HepG2 (cell line): ENCODE results near the gene TMEM127. TPM values are rescaled to one million over a fixed set of nuclear protein-coding genes. Genes with fewer than 3 reads are reported as not detected.

Experiments used
- ARNT ChIP-seq: fragments of 450-650 bp; IDR thresholded peaks from 2 replicates; pipeline ENCODE4 v1.6.1; 2017
- ATF1 ChIP-seq: IDR thresholded peaks from 2 replicates; pipeline ENCODE4 v1.6.1; 2016; ENCODE audit warnings: mild to moderate bottlenecking, control low read depth
- CREM ChIP-seq, 2 experiments: sonication (generic) in 1 of 2; formaldehyde crosslinking in 1 of 2; IDR thresholded peaks; 2 replicates each; pipeline versions ENCODE4 v1.4.0 to v1.6.1; 2016 to 2020; ENCODE audit warnings: antibody characterized with exemption in 1 of 2, mild to moderate bottlenecking in 1 of 2, missing genetic modification reagents in 1 of 2
- MTF2 ChIP-seq: sonication (generic); formaldehyde crosslinking; IDR thresholded peaks from 2 replicates; pipeline ENCODE4 v1.5.0; 2020; ENCODE audit warnings: missing genetic modification reagents, borderline replicate concordance
- NBN ChIP-seq: fragments of 450-650 bp; conservative IDR thresholded peaks from 2 replicates; pipeline ENCODE4 v1.6.1; 2017
- PITX1 ChIP-seq: sonication (generic); formaldehyde crosslinking; IDR thresholded peaks from 2 replicates; pipeline ENCODE4 v1.5.1; 2020; ENCODE audit warnings: mild to moderate bottlenecking, missing genetic modification reagents
- PPARG ChIP-seq: conservative IDR thresholded peaks from 2 replicates; pipeline ENCODE4 v1.6.1; 2016; ENCODE audit warnings: missing biosample characterization, missing genetic modification reagents
- RARA ChIP-seq: IDR thresholded peaks from 2 replicates; pipeline ENCODE4 v1.6.1; 2016; ENCODE audit warnings: missing genetic modification reagents, missing compliant biosample characterization
- RNF2 ChIP-seq: fragments of 450-650 bp; conservative IDR thresholded peaks from 2 replicates; pipeline ENCODE4 v1.6.1; 2016; ENCODE audit warnings: low read depth
- SYNCRIP ChIP-seq: fragments of 200-400 bp; formaldehyde crosslinking; IDR thresholded peaks from 2 replicates; pipeline ENCODE4 v1.6.1; 2018; ENCODE audit warnings: mild to moderate bottlenecking, low read depth, low read length; ENCODE audit not compliant: insufficient read depth
- TSC22D2 ChIP-seq: sonication (generic); formaldehyde crosslinking; IDR thresholded peaks from 2 replicates; pipeline ENCODE4 v1.5.1; 2020; ENCODE audit warnings: missing genetic modification reagents, mild to moderate bottlenecking, borderline replicate concordance
- XBP1 ChIP-seq: sonication (generic); formaldehyde crosslinking; IDR thresholded peaks from 2 replicates; pipeline ENCODE4 v1.5.0; 2020; ENCODE audit warnings: missing genetic modification reagents
- ZFP90 ChIP-seq: sonication (generic); formaldehyde crosslinking; IDR thresholded peaks from 2 replicates; pipeline ENCODE4 v1.8.0; 2022; ENCODE audit warnings: missing genetic modification reagents, mild to moderate bottlenecking, inconsistent platforms, borderline replicate concordance
- ZNF12 ChIP-seq: sonication (generic); formaldehyde crosslinking; IDR thresholded peaks from 2 replicates; pipeline ENCODE4 v1.5.0; 2020; ENCODE audit warnings: missing genetic modification reagents
- ZNF143 ChIP-seq: sonication (generic); formaldehyde crosslinking; IDR thresholded peaks from 2 replicates; pipeline ENCODE4 v1.4.0; 2020; ENCODE audit warnings: missing genetic modification reagents
- ZNF232 ChIP-seq: sonication (generic); formaldehyde crosslinking; IDR thresholded peaks from 2 replicates; pipeline ENCODE4 v1.4.0; 2020; ENCODE audit warnings: missing genetic modification reagents, borderline replicate concordance
- ZNF263 ChIP-seq: sonication (generic); formaldehyde crosslinking; IDR thresholded peaks from 2 replicates; pipeline ENCODE4 v1.4.0; 2020; ENCODE audit warnings: missing genetic modification reagents
- ZNF383 ChIP-seq: sonication (generic); formaldehyde crosslinking; IDR thresholded peaks from 2 replicates; pipeline ENCODE4 v1.4.0; 2020; ENCODE audit warnings: missing genetic modification reagents, mild to moderate bottlenecking, borderline replicate concordance
- ZNF563 ChIP-seq: sonication (generic); formaldehyde crosslinking; IDR thresholded peaks from 2 replicates; pipeline ENCODE4 v1.8.0; 2022; ENCODE audit warnings: mild to moderate bottlenecking, moderate library complexity, missing genetic modification reagents
- ZNF850 ChIP-seq: sonication (generic); formaldehyde crosslinking; conservative IDR thresholded peaks from 2 replicates; pipeline ENCODE4 v1.9.0; 2021; ENCODE audit warnings: mild to moderate bottlenecking, missing genetic modification reagents
- ZSCAN22 ChIP-seq: sonication (generic); formaldehyde crosslinking; IDR thresholded peaks from 2 replicates; pipeline ENCODE4 v1.4.0; 2020; ENCODE audit warnings: mild to moderate bottlenecking, missing genetic modification reagents
- polyA plus RNA-seq, 8 experiments: library from polyadenylated mRNA; depleted of rRNA in 3 of 8; stranded (reverse) in 7 of 8; unstranded in 1 of 8; fragments of >200 nt; fragmentation: Illumina TruSeq in 4 of 8; extraction: Trizol in 4 of 8; gene quantifications; 2 replicates each; pipeline versions ENCODE4 v1.2.1 to v1.2.3, GENCODE V29; 2011 to 2016; ENCODE audit warnings: low read depth in 4 of 8, missing spikeins in 1 of 8, mixed read lengths in 1 of 8; ENCODE audit not compliant: insufficient read depth in 1 of 8
- total RNA-seq, 5 experiments: library from RNA; depleted of rRNA; stranded (reverse); fragments of >200 nt; fragmentation: Illumina TruSeq; extraction: Trizol; gene quantifications; 2 replicates each; pipeline ENCODE4 v1.2.3, GENCODE V29; 2016; ENCODE audit warnings: low read depth in 1 of 5
- TF ChIP-seq, protein P1 (sequence below): sonication (generic); formaldehyde crosslinking; IDR thresholded peaks from 2 replicates; pipeline ENCODE4 v1.4.0; 2020; ENCODE audit warnings: missing genetic modification reagents
- TF ChIP-seq, protein P2 (sequence below): sonication (generic); formaldehyde crosslinking; IDR thresholded peaks from 2 replicates; pipeline ENCODE4 v1.5.0; 2020; ENCODE audit warnings: mild to moderate bottlenecking, low read depth, missing genetic modification reagents, borderline replicate concordance
- TF ChIP-seq, protein P3 (sequence below): sonication (generic); formaldehyde crosslinking; IDR thresholded peaks from 2 replicates; pipeline ENCODE4 v1.5.0; 2020; ENCODE audit warnings: mild to moderate bottlenecking, missing genetic modification reagents
- TF ChIP-seq, protein P4 (sequence below): sonication (generic); formaldehyde crosslinking; IDR thresholded peaks from 2 replicates; pipeline ENCODE4 v1.5.1; 2020; ENCODE audit warnings: missing genetic modification reagents, mild to moderate bottlenecking, borderline replicate concordance

Gene TMEM127
- total and polyA plus RNA-seq, 2 of the 13 experiments (the other 11 are each of a cell fraction or from before 2014, with no cell fraction given) = 21.5 to 33.9 TPM

DNA sequence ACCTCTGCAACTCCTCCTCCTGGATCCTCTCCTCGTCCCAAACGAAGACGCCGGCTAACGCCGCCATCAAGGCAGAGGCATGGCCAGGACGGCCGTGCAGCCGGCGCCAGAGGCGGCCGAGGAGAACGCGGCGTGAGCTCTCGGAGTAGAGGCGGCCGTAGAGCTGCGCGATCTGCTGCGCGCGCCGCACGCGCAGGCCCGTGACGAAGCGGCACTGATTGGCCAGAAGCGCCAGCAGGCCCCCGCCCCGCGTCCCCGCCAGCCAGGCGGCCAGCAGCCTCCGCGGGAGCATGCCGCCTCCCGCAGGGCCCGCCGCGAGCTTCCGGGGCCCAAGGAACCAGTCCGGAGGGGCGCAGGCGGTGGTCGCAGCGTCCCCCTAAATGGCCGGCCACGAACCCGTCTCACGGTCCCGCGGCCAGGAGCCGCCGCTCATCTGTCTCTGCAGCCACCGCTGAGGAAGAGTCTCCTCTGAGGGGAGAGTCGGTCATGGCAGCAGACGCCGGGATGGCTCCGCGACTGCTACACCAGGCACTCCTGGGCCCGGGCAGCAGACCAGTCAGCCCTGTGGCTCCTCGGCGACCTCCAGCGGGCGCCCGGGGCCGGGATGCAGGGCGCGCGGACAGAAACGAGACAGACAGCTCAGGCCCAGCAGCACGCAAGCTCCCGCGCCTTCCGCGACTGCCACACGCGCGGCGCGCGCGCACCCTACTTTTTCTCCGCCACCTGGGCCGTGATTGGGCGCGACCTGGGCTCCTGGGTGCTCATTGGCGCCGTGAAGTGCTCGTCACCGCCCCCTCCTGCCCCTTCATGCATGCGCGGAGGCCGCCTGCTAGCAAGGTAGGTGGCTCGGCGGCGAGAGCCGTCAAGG is 57.4 kb downstream of the TMEM127 start, which contains the start of gene STARD7 (continued):
- TF ChIP-seq, protein P1, sequence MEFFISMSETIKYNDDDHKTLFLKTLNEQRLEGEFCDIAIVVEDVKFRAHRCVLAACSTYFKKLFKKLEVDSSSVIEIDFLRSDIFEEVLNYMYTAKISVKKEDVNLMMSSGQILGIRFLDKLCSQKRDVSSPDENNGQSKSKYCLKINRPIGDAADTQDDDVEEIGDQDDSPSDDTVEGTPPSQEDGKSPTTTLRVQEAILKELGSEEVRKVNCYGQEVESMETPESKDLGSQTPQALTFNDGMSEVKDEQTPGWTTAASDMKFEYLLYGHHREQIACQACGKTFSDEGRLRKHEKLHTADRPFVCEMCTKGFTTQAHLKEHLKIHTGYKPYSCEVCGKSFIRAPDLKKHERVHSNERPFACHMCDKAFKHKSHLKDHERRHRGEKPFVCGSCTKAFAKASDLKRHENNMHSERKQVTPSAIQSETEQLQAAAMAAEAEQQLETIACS (CRISPR knock-in tag) = peak; percentile 94
- TF ChIP-seq XBP1 (CRISPR knock-in tag) (no peak), CREM (IDR thresholded peaks at IDR 0.05) (peak; percentile 65; the same call in 1 of the 2 replicates), CREM (CRISPR knock-in tag; IDR thresholded peaks at IDR 0.05) (no peak), ZNF263 (no peak), ZSCAN22 (CRISPR knock-in tag) (peak; percentile 79; the same call in 1 of the 2 replicates), ZNF383 (CRISPR knock-in tag) (no peak; the same call in none of the 2 replicates), ZNF563 (CRISPR knock-in tag) (peak; percentile 97), MTF2 (CRISPR knock-in tag) (peak; percentile 98), TSC22D2 (CRISPR knock-in tag) (peak; percentile 23; the same call in 1 of the 2 replicates), RNF2 (peak; percentile 61), ZNF850 (CRISPR knock-in tag) (no peak), ZNF232 (CRISPR knock-in tag) (peak; percentile 74; the same call in 1 of the 2 replicates), SYNCRIP (no peak), ZFP90 (0 out of 2 replicates have a peak, but pooled peaks have one; percentile 31), RARA (no peak), NBN (no peak), ATF1 (CRISPR knock-in tag) (peak; percentile 65), PPARG (CRISPR knock-in tag) (peak; percentile 8; the same call in 1 of the 2 replicates), ZNF143 (CRISPR knock-in tag) (no peak; the same call in 1 of the 2 replicates), ZNF12 (CRISPR knock-in tag) (peak; percentile 56; the same call in 1 of the 2 replicates), ARNT (no peak), PITX1 (CRISPR knock-in tag) (peak; percentile 64; the same call in 1 of the 2 replicates)
- TF ChIP-seq, protein P2, sequence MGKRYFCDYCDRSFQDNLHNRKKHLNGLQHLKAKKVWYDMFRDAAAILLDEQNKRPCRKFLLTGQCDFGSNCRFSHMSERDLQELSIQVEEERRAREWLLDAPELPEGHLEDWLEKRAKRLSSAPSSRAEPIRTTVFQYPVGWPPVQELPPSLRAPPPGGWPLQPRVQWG = 0 out of 2 replicates have a peak, but pooled peaks have one; percentile 89
- TF ChIP-seq, protein P3, sequence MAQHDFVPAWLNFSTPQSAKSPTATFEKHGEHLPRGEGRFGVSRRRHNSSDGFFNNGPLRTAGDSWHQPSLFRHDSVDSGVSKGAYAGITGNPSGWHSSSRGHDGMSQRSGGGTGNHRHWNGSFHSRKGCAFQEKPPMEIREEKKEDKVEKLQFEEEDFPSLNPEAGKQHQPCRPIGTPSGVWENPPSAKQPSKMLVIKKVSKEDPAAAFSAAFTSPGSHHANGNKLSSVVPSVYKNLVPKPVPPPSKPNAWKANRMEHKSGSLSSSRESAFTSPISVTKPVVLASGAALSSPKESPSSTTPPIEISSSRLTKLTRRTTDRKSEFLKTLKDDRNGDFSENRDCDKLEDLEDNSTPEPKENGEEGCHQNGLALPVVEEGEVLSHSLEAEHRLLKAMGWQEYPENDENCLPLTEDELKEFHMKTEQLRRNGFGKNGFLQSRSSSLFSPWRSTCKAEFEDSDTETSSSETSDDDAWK = no peak
- TF ChIP-seq, protein P4, sequence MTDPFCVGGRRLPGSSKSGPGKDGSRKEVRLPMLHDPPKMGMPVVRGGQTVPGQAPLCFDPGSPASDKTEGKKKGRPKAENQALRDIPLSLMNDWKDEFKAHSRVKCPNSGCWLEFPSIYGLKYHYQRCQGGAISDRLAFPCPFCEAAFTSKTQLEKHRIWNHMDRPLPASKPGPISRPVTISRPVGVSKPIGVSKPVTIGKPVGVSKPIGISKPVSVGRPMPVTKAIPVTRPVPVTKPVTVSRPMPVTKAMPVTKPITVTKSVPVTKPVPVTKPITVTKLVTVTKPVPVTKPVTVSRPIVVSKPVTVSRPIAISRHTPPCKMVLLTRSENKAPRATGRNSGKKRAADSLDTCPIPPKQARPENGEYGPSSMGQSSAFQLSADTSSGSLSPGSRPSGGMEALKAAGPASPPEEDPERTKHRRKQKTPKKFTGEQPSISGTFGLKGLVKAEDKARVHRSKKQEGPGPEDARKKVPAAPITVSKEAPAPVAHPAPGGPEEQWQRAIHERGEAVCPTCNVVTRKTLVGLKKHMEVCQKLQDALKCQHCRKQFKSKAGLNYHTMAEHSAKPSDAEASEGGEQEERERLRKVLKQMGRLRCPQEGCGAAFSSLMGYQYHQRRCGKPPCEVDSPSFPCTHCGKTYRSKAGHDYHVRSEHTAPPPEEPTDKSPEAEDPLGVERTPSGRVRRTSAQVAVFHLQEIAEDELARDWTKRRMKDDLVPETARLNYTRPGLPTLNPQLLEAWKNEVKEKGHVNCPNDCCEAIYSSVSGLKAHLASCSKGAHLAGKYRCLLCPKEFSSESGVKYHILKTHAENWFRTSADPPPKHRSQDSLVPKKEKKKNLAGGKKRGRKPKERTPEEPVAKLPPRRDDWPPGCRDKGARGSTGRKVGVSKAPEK (CRISPR knock-in tag) = 0 out of 2 replicates have a peak, but pooled peaks have one; percentile 55
